K562 (cell line): ENCODE results near the gene HTR1A. TPM values are rescaled to one million over a fixed set of nuclear protein-coding genes. Genes with fewer than 3 reads are reported as not detected.

Experiments
- ATAC-seq: fragments of 200-7000 bp; cut with Tn5 transposase; 3 replicates; pipeline ENCODE4 v1.9.1; 2020; ENCODE audit warnings: moderate library complexity
- BruUV-seq: library from RNA; stranded (reverse); fragments of 400-500 nt; replicated peaks from 2 replicates; lab custom pipeline; 2021; lab: Mats Ljungman, UMichigan
- CTCF ChIA-PET: fragments of 300-600 bp; formaldehyde crosslinking; extraction: SDS; loops from one replicate; lab custom pipeline; 2021; ENCODE audit warnings: low intra/inter-chr PET ratio; lab: Yijun Ruan, JAX
- POLR2A ChIA-PET: fragments of 300-600, 350-650 bp; sonication (Branson Sonifier 250); formaldehyde crosslinking; extraction: SDS; loops from one replicate; lab custom pipeline; 2021; ENCODE audit warnings: antibody characterized with exemption, inconsistent platforms; lab: Yijun Ruan, JAX
- DNase-seq, 4 experiments: peaks; one replicate each; pipeline versions ENCODE4 v3.0.0 to v3.0.0-alpha.2; 2011 to 2018; ENCODE audit warnings: low spot score in 3 of 4, mixed read lengths in 3 of 4; ENCODE audit errors: extremely low read depth in 1 of 4
- FAIRE-seq: peaks from 2 replicates; lab custom pipeline; 2011; peaks lifted over from hg19 to GRCh38; lab: Jason Lieb, UNC
- H2AFZ ChIP-seq: 2 replicates; pipeline ENCODE4 v1.6.0; 2011; ENCODE audit warnings: low read depth, low read length, control low read depth, inconsistent platforms
- H3K27ac ChIP-seq: fragments of 200-600 bp; 3 replicates; pipeline ENCODE4 v1.8.0; 2011; ENCODE audit warnings: low read depth, mild to moderate bottlenecking, control low read depth, inconsistent platforms, low read length, moderate library complexity, mixed read lengths; ENCODE audit errors: extremely low read depth
- H3K27me3 ChIP-seq, 2 experiments: fragments of 300-600 bp in 1 of 2; 2 replicates in 1 of 2; 3 replicates in 1 of 2; pipeline versions ENCODE4 v1.6.0 to v1.8.0; 2011; ENCODE audit warnings: inconsistent platforms in 2 of 2, low read length in 2 of 2, mild to moderate bottlenecking in 1 of 2, mixed read lengths in 1 of 2, moderate library complexity in 1 of 2; ENCODE audit not compliant: control insufficient read depth in 2 of 2, insufficient read depth in 2 of 2
- H3K36me3 ChIP-seq: fragments of 300-600 bp; 3 replicates; pipeline ENCODE4 v1.8.0; 2011; ENCODE audit warnings: mild to moderate bottlenecking, low read length, inconsistent platforms; ENCODE audit not compliant: control insufficient read depth, insufficient read depth
- H3K4me1 ChIP-seq, 2 experiments: fragments of 200-600 bp in 1 of 2; replicated peaks in 1 of 2; 2 replicates in 1 of 2; 3 replicates in 1 of 2; pipeline versions ENCODE4 v1.5.1 to v1.8.0; 2011; ENCODE audit warnings: inconsistent platforms in 2 of 2, low read length in 2 of 2, mild to moderate bottlenecking in 1 of 2, mixed read lengths in 1 of 2, moderate library complexity in 1 of 2; ENCODE audit not compliant: control insufficient read depth in 2 of 2, insufficient read depth in 2 of 2
- H3K4me2 ChIP-seq: 2 replicates; pipeline ENCODE4 v1.6.1; 2011; ENCODE audit warnings: low read length, control low read depth, inconsistent platforms, mixed read lengths; ENCODE audit not compliant: insufficient read depth
- H3K4me3 ChIP-seq: fragments of 200-600 bp; sonication (generic), shearing (Covaris generic); 2 replicates; pipeline ENCODE4 v1.5.1; 2016; ENCODE audit warnings: control low read depth, inconsistent platforms
- H3K79me2 ChIP-seq: fragments of 200-600 bp; 3 replicates; pipeline ENCODE4 v1.8.0; 2011; ENCODE audit warnings: low read length, inconsistent platforms; ENCODE audit not compliant: control insufficient read depth, insufficient read depth
- H3K9ac ChIP-seq, 2 experiments: 2 replicates each; pipeline versions ENCODE4 v1.6.0 to v1.6.1; 2011; ENCODE audit warnings: low read depth in 2 of 2, low read length in 2 of 2, control low read depth in 1 of 2, inconsistent platforms in 1 of 2, mild to moderate bottlenecking in 1 of 2, mixed read lengths in 1 of 2; ENCODE audit not compliant: insufficient read depth in 1 of 2
- H3K9me1 ChIP-seq: one replicate; pipeline ENCODE4 v1.6.0; 2011; ENCODE audit warnings: inconsistent platforms, mild to moderate bottlenecking, low read length, moderate library complexity; ENCODE audit not compliant: control insufficient read depth, insufficient read depth
- H3K9me3 ChIP-seq: replicated peaks from 2 replicates; pipeline ENCODE4 v1.5.1; 2011; ENCODE audit warnings: low read depth, low read length, inconsistent platforms; ENCODE audit not compliant: control insufficient read depth, insufficient read depth
- H4K20me1 ChIP-seq: replicated peaks from 2 replicates; pipeline ENCODE4 v1.6.1; 2011; ENCODE audit warnings: low read length, inconsistent platforms, mixed read lengths; ENCODE audit not compliant: control insufficient read depth, insufficient read depth
- DACH1 ChIP-seq: fragments of 450-650 bp; IDR thresholded peaks from 2 replicates; pipeline ENCODE4 v1.6.1; 2018; ENCODE audit not compliant: partially characterized antibody
- EP400 ChIP-seq: fragments of 450-650 bp; IDR thresholded peaks from 2 replicates; pipeline ENCODE4 v1.6.1; 2017; ENCODE audit warnings: antibody characterized with exemption, mild to moderate bottlenecking, moderate library complexity
- EWSR1 ChIP-seq: fragments of 450-650 bp; IDR thresholded peaks from 2 replicates; pipeline ENCODE4 v1.6.1; 2018; ENCODE audit warnings: borderline replicate concordance, mild to moderate bottlenecking, low read depth, moderate library complexity; ENCODE audit not compliant: partially characterized antibody
- FOSL1 ChIP-seq: fragments of 200-800 bp; sonication (Bioruptor generic); conservative IDR thresholded peaks from 2 replicates; pipeline ENCODE4 v1.6.1; 2016; ENCODE audit warnings: missing genetic modification characterization, missing compliant biosample characterization
- FOXP1 ChIP-seq: sonication (generic); formaldehyde crosslinking; IDR thresholded peaks from 2 replicates; pipeline ENCODE4 v1.8.0; 2022; ENCODE audit warnings: mild to moderate bottlenecking, missing genetic modification reagents
- NFE2L1 ChIP-seq: fragments of 450-650 bp; IDR thresholded peaks from 2 replicates; pipeline ENCODE4 v1.6.1; 2016; ENCODE audit warnings: missing genetic modification characterization, low read depth, mild to moderate bottlenecking, missing compliant biosample characterization, moderate library complexity, borderline replicate concordance
- NFYB ChIP-seq: IDR thresholded peaks from 2 replicates; pipeline ENCODE4 v1.6.1; 2011; ENCODE audit warnings: mild to moderate bottlenecking, moderate library complexity; ENCODE audit not compliant: insufficient read length; ENCODE audit errors: extremely low read depth
- RBM14 ChIP-seq: fragments of 200-400 bp; formaldehyde crosslinking; IDR thresholded peaks from 2 replicates; pipeline ENCODE4 v1.6.1; 2018; ENCODE audit warnings: low read depth, mild to moderate bottlenecking, low read length, moderate library complexity, borderline replicate concordance; ENCODE audit not compliant: insufficient read depth
- SRSF9 ChIP-seq: fragments of 200-400 bp; formaldehyde crosslinking; IDR thresholded peaks from 2 replicates; pipeline ENCODE4 v1.6.1; 2017; ENCODE audit warnings: low read depth, low read length, borderline replicate concordance
- TCF7 ChIP-seq: sonication (generic); IDR thresholded peaks from 2 replicates; pipeline ENCODE4 v1.6.1; 2016; ENCODE audit warnings: antibody characterized with exemption, borderline replicate concordance
- UBTF ChIP-seq, 2 experiments: IDR thresholded peaks; 2 replicates each; pipeline ENCODE4 v1.6.1; 2012; ENCODE audit warnings: improper control_type of control experiment in 2 of 2, low read depth in 2 of 2, low read length in 2 of 2, borderline replicate concordance in 1 of 2
- ZNF140 ChIP-seq: fragments of 250-450 bp; sonication (Bioruptor Pico); IDR thresholded peaks from 2 replicates; pipeline ENCODE4 v1.8.0; 2021; ENCODE audit warnings: moderate library complexity, mild to moderate bottlenecking, inconsistent platforms
- ZNF639 ChIP-seq, 2 experiments: fragments of 200-800 bp in 1 of 2; sonication (Bioruptor generic) in 1 of 2; sonication (generic) in 1 of 2; formaldehyde crosslinking in 1 of 2; IDR thresholded peaks in 1 of 2; conservative IDR thresholded peaks in 1 of 2; 2 replicates each; pipeline versions ENCODE4 v1.5.0 to v1.6.1; 2016 to 2020; ENCODE audit warnings: missing compliant biosample characterization in 1 of 2, missing genetic modification characterization in 1 of 2, missing genetic modification reagents in 1 of 2
- ZNF695 ChIP-seq: fragments of 450-650 bp; formaldehyde crosslinking; IDR thresholded peaks from 2 replicates; pipeline ENCODE4 v1.4.0; 2020; ENCODE audit warnings: mild to moderate bottlenecking, moderate library complexity
- in situ Hi-C: fragments of 300-500 bp; cut with MboI; formaldehyde crosslinking; loops from 4 replicates; pipeline ENCODE4 v1.15.0; 2018; ENCODE audit warnings: inconsistent platforms, mixed read lengths
- intact Hi-C: fragments of 100-400 bp; cut with micrococcal nuclease; formaldehyde crosslinking; loops from 2 replicates; pipeline ENCODE4 v1.14.2; 2022
- polyA plus RNA-seq, 8 experiments: library from polyadenylated mRNA; depleted of rRNA in 4 of 8; stranded (reverse) in 5 of 8; unstranded in 3 of 8; fragments of >200 nt; fragmentation: Nextera tagmentation in 2 of 8; fragmentation: Illumina TruSeq in 1 of 8; extraction: Ambion mirVana in 2 of 8; extraction: Trizol in 1 of 8; gene quantifications; 2 replicates each; pipeline versions ENCODE4 v1.2.1 to v1.2.3, GENCODE V29; 2011 to 2014; ENCODE audit warnings: inconsistent platforms in 1 of 8, missing spikeins in 1 of 8
- total RNA-seq, 7 experiments: library from RNA; depleted of rRNA in 6 of 7; stranded (reverse); fragments of >200 nt in 6 of 7; fragmentation: Illumina TruSeq in 2 of 7; extraction: Trizol in 2 of 7; gene quantifications; 2 replicates each; pipeline versions ENCODE4 v1.2.1 to v1.2.3, GENCODE V29; 2011 to 2021; ENCODE audit warnings: low replicate concordance in 1 of 7
- TF ChIP-seq, protein P1 (sequence below): sonication (generic); formaldehyde crosslinking; IDR thresholded peaks from 2 replicates; pipeline ENCODE4 v1.8.1; 2023; ENCODE audit warnings: mild to moderate bottlenecking, missing genetic modification reagents

The HTR1A gene
- total and polyA plus RNA-seq, 9 of the 15 experiments (the other 6 are each of a cell fraction or from before 2014, with no cell fraction given), result not detected

- no TSS peak for BruUV-seq
These were observed 1.7 kb upstream of the HTR1A start for GRCh38 chr5:63963926-63964325.

More at GRCh38 chr5:63963926-63964325, 1.7 kb upstream of the HTR1A start:
- Histone ChIP-seq H3K27ac (no peak overlapping the region), H2AFZ (no peak overlapping the region), H3K27me3 (no peaks in the 10 kb centered on the region), H3K4me2 (no peak overlapping the region), H3K36me3 (no peaks in the 10 kb centered on the region), H4K20me1 (no peaks in the 10 kb centered on the region), H3K9ac (no peak overlapping the region), H3K9me1 (no peaks in the 10 kb centered on the region), H3K4me3 (no peak overlapping the region), H3K4me1 (no peaks in the 10 kb centered on the region), H3K79me2 (no peaks in the 10 kb centered on the region), H3K9me3 (no peaks in the 10 kb centered on the region)
- ATAC-seq (no peak), FAIRE-seq (no peak), DNase-seq (no peak)
- intact Hi-C loops (loop anchor here (1.0 kb wide), 1 partner anchor 563 kb away; no protein-coding TSS in a partner anchor), in situ Hi-C loops (no loop called here)
- TF ChIP-seq, protein P1, sequence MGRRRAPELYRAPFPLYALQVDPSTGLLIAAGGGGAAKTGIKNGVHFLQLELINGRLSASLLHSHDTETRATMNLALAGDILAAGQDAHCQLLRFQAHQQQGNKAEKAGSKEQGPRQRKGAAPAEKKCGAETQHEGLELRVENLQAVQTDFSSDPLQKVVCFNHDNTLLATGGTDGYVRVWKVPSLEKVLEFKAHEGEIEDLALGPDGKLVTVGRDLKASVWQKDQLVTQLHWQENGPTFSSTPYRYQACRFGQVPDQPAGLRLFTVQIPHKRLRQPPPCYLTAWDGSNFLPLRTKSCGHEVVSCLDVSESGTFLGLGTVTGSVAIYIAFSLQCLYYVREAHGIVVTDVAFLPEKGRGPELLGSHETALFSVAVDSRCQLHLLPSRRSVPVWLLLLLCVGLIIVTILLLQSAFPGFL (CRISPR knock-in tag), result no peak
- TF ChIP-seq FOXP1, result no peak
- no peak for TF ChIP-seq DACH1
- no peak for TF ChIP-seq SRSF9
- TF ChIP-seq ZNF140 (CRISPR knock-in tag), result no peak
- TF ChIP-seq NFYB, result no peak
- TF ChIP-seq UBTF (IDR thresholded peaks at IDR 0.05; ENCODE audit: borderline replicate concordance in 1 of 2, low read depth in 2 of 2, low read length in 2 of 2), result no peak
- no peak for TF ChIP-seq ZNF695 (CRISPR knock-in tag)
- no peak for TF ChIP-seq EP400
- no peak for TF ChIP-seq FOSL1 (tag)
- no peak for TF ChIP-seq TCF7
- TF ChIP-seq NFE2L1 (tag), result no peak
- TF ChIP-seq EWSR1, result no peak
- TF ChIP-seq ZNF639 (CRISPR knock-in tag; conservative IDR thresholded peaks at IDR 0.05 in 1 of 2, IDR thresholded peaks at IDR 0.05 in 1 of 2), result no peak
- TF ChIP-seq RBM14, result no peak
- POLR2A ChIA-PET, result no interaction called here
- CTCF ChIA-PET, result no interaction called here
